MM.1S (cell line): ENCODE results near the gene ZNF367.

ENCODE experiments used
- DNase-seq: peaks from one replicate; pipeline ENCODE4 v3.0.0-alpha.2; 2015
- H2AFZ ChIP-seq: fragments of 300-600 bp; sonication (generic); 2 replicates; pipeline ENCODE4 v1.6.0; 2016; ENCODE audit warnings: antibody characterized with exemption, low read length
- H3F3A ChIP-seq: fragments of 300-600 bp; sonication (generic); 2 replicates; pipeline ENCODE4 v1.6.1; 2016; ENCODE audit warnings: mild to moderate bottlenecking, antibody characterized with exemption, low read length, moderate library complexity, mixed read lengths; ENCODE audit not compliant: insufficient read depth
- H3K27ac ChIP-seq: fragments of 300-600 bp; sonication (generic); 2 replicates; pipeline ENCODE4 v1.5.1; 2016; ENCODE audit warnings: mild to moderate bottlenecking, low read length
- H3K27me3 ChIP-seq: fragments of 300-600 bp; sonication (generic); replicated peaks from 2 replicates; pipeline ENCODE4 v1.6.0; 2016; ENCODE audit warnings: low read length; ENCODE audit not compliant: insufficient read depth
- H3K36me3 ChIP-seq: fragments of 300-600 bp; sonication (generic); replicated peaks from 2 replicates; pipeline ENCODE4 v1.6.1; 2016; ENCODE audit warnings: mild to moderate bottlenecking, low read length, mixed read lengths; ENCODE audit not compliant: insufficient read depth
- H3K4me1 ChIP-seq: fragments of 300-600 bp; sonication (generic); 2 replicates; pipeline ENCODE4 v1.6.1; 2016; ENCODE audit warnings: low read length, mixed read lengths
- H3K4me2 ChIP-seq: fragments of 300-600 bp; sonication (generic); 2 replicates; pipeline ENCODE4 v1.6.0; 2016; ENCODE audit warnings: low read depth, low read length
- H3K4me3 ChIP-seq: fragments of 300-600 bp; sonication (generic); 2 replicates; pipeline ENCODE4 v1.5.1; 2016; ENCODE audit warnings: low read length, mixed read lengths
- H3K79me2 ChIP-seq: fragments of 300-600 bp; sonication (generic); 2 replicates; pipeline ENCODE4 v1.6.1; 2016; ENCODE audit warnings: mixed run types, low read length, mixed read lengths
- H3K9ac ChIP-seq: fragments of 300-600 bp; sonication (generic); 2 replicates; pipeline ENCODE4 v1.6.1; 2016; ENCODE audit warnings: low read length, mixed read lengths
- H3K9me2 ChIP-seq: fragments of 300-600 bp; sonication (generic); replicated peaks from 2 replicates; pipeline ENCODE4 v1.6.1; 2016; ENCODE audit warnings: mild to moderate bottlenecking, low read length, mixed read lengths; ENCODE audit not compliant: insufficient read depth
- H3K9me3 ChIP-seq: fragments of 300-600 bp; sonication (generic); replicated peaks from 2 replicates; pipeline ENCODE4 v1.6.1; 2016; ENCODE audit warnings: mild to moderate bottlenecking, low read length, mixed read lengths; ENCODE audit not compliant: insufficient read depth
- H4K20me1 ChIP-seq: fragments of 300-600 bp; sonication (generic); 2 replicates; pipeline ENCODE4 v1.6.1; 2016; ENCODE audit warnings: mild to moderate bottlenecking, low read length, moderate library complexity, mixed read lengths; ENCODE audit not compliant: insufficient read depth
- EZH2 ChIP-seq: fragments of 300-600 bp; sonication (generic); optimal IDR thresholded peaks from 2 replicates; pipeline ENCODE3; 2017; ENCODE audit warnings: low read depth, mild to moderate bottlenecking, antibody characterized with exemption, low read length, mixed read lengths
- EZH2phosphoT487 ChIP-seq: fragments of 300-600 bp; sonication (generic); IDR thresholded peaks from 2 replicates; pipeline ENCODE4 v1.6.1; 2018; ENCODE audit warnings: antibody characterized with exemption, low read length
- TF ChIP-seq, protein P1 (sequence below): fragments of 300-600 bp; sonication (generic); IDR thresholded peaks from 2 replicates; pipeline ENCODE4 v1.5.1; 2016; ENCODE audit warnings: antibody characterized with exemption, low read length, mixed read lengths

The ZNF367 gene

DNA sequence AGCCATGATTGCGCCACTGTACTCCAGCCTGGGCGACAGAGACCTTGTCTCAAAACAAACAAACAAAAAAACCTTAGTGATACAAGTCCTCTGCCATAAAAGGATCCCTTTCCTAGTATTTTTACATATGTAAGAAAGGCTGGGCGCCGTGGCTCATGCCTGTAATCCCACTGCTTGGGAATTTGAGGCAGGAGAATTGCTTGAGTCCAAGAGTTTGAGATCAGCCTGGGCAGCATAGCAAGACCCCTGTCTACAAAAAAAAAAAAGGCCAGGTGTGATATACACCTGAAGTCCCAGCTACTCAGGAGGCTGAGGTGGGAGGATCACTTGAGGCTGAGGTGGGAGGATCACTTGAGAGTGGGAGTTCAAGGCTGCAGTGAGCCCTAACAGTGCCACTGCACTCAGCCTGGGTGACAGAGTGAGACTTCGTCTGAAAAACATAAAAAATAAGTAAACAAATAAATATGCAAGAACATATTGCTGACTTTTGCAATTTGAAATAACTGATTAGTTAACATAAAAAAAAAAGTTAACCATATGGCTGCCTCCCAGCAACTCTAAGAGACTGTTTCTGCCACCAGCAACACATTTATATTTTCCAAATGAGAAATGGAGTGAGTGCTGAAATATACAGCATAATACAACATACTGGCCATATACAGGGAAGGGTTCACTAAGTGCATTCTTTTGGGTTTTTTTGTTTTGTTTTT, 6.9 kb downstream of the ZNF367 start:
- Histone ChIP-seq H3K27ac (no peak overlapping the region), H3K36me3 (no peaks in the 10 kb centered on the region; the same call in 1 of the 2 replicates), H2AFZ (no peak overlapping the region), H3K4me1 (peaks cover 7% of the 10 kb centered on the region; the same call in 1 of the 2 replicates), H3K4me3 (no peak overlapping the region), H4K20me1 (peaks cover 24% of the 10 kb centered on the region), H3K9me2 (no peaks in the 10 kb centered on the region), H3K9me3 (no peaks in the 10 kb centered on the region), H3K27me3 (no peaks in the 10 kb centered on the region), H3K79me2 (peaks cover 92% of the 10 kb centered on the region), H3K4me2 (no peak overlapping the region), H3K9ac (no peak overlapping the region), H3F3A (peaks cover 9% of the 10 kb centered on the region; the same call in 1 of the 2 replicates)
- TF ChIP-seq EZH2phosphoT487 (no peak), EZH2 (no peak)
- TF ChIP-seq, protein P1, sequence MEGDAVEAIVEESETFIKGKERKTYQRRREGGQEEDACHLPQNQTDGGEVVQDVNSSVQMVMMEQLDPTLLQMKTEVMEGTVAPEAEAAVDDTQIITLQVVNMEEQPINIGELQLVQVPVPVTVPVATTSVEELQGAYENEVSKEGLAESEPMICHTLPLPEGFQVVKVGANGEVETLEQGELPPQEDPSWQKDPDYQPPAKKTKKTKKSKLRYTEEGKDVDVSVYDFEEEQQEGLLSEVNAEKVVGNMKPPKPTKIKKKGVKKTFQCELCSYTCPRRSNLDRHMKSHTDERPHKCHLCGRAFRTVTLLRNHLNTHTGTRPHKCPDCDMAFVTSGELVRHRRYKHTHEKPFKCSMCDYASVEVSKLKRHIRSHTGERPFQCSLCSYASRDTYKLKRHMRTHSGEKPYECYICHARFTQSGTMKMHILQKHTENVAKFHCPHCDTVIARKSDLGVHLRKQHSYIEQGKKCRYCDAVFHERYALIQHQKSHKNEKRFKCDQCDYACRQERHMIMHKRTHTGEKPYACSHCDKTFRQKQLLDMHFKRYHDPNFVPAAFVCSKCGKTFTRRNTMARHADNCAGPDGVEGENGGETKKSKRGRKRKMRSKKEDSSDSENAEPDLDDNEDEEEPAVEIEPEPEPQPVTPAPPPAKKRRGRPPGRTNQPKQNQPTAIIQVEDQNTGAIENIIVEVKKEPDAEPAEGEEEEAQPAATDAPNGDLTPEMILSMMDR: no peak
- DNase-seq: no peak

GRCh38 chr9:96408409-96409280, 9.5 kb downstream of the ZNF367 start:
- 0 out of 2 replicates have a peak, but pooled peaks cover 2% of the 10 kb centered on the region for H3F3A ChIP-seq
- H3K9me3 ChIP-seq: no peaks in the 10 kb centered on the region
- H3K9me2 ChIP-seq: no peaks in the 10 kb centered on the region
- no peak overlapping the region for H2AFZ ChIP-seq
- no peaks in the 10 kb centered on the region; the same call in 1 of the 2 replicates for H3K36me3 ChIP-seq
- no peak overlapping the region for H3K9ac ChIP-seq
- H4K20me1 ChIP-seq: peaks cover 15% of the 10 kb centered on the region
- no peak overlapping the region for H3K4me3 ChIP-seq
- TF ChIP-seq, protein P1: no peak
- no peak for TF ChIP-seq EZH2
- H3K27ac ChIP-seq: no peak overlapping the region
- 0 out of 2 replicates have a peak, but pooled peaks cover under 1% of the 10 kb centered on the region for H3K4me1 ChIP-seq
- DNase-seq: no peak
- H3K4me2 ChIP-seq: no peak overlapping the region
- no peaks in the 10 kb centered on the region for H3K27me3 ChIP-seq
- peaks cover 90% of the 10 kb centered on the region for H3K79me2 ChIP-seq

DNA sequence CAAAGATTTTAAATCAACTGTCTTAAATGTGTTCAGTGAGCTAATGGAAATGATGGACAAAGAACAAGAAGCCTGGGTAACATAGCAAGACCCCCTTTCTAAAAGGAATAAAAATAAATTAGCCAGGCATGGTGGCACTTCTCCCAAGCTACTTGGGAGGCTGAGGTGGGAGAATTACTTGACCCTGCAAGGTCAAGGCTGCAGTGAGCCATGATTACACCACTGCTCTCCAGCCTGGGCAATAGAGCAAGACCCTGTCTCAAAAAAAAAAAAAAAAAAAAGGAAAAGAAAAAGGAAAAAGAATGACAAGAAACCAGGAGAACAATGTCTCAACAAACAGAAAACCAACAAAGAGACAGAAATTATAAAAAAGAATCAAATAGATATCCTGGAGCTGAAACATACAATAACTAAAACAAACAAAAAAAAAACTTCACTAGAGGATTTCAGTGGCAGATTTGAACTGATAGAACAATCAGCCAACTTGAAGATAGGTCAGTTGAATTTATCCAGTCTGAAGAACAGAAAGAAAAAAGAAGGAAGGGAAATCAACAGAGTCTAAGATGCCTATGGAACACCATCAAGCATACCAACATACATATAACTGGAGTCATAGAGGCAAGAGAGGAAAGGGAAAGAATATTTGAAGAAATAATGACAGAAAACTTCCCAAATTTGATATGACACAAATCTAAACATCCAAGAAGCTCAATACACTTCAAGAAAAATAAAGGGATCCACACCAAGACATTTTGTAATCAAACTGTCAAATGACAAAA, 17.8 kb downstream of the ZNF367 start:
- H3K9ac ChIP-seq: no peak overlapping the region
- H3K4me3 ChIP-seq: no peak overlapping the region
- no peaks in the 10 kb centered on the region for H3K9me2 ChIP-seq
- no peak overlapping the region for H2AFZ ChIP-seq
- peaks cover 85% of the 10 kb centered on the region for H3K79me2 ChIP-seq
- no peaks in the 10 kb centered on the region for H3K9me3 ChIP-seq
- no peaks in the 10 kb centered on the region for H3K4me1 ChIP-seq
- peaks cover 25% of the 10 kb centered on the region; the same call in 1 of the 2 replicates for H4K20me1 ChIP-seq
- TF ChIP-seq, protein P1: no peak
- TF ChIP-seq EZH2phosphoT487: no peak
- TF ChIP-seq EZH2: no peak
- H3K27ac ChIP-seq: no peak overlapping the region
- no peak for DNase-seq
- H3F3A ChIP-seq: no peaks in the 10 kb centered on the region
- peaks cover 2% of the 10 kb centered on the region; the same call in 1 of the 2 replicates for H3K36me3 ChIP-seq
- no peaks in the 10 kb centered on the region for H3K27me3 ChIP-seq
- no peak overlapping the region for H3K4me2 ChIP-seq
